Measurements from ENCODE around the gene SKA2. TPM values are rescaled to one million over a fixed set of nuclear protein-coding genes. Genes with fewer than 3 reads are reported as not detected.

Gene SKA2
- total RNA-seq, 1 experiment from 2014 or later = 57.5 TPM

GRCh38 chr17:59126809-59127417 lies 28.1 kb downstream of the SKA2 start:
- Mint-ChIP-seq H3K9me3 (ENCODE audit: unreplicated experiment) (no peaks in the 10 kb centered on the region), H3K27ac (ENCODE audit: low read depth, unreplicated experiment) (peak overlapping the region; percentile 52), H3K27me3 (ENCODE audit: insufficient read depth, unreplicated experiment) (no peaks in the 10 kb centered on the region), H3K4me1 (ENCODE audit: insufficient read depth, unreplicated experiment) (no peaks in the 10 kb centered on the region), H3K4me3 (ENCODE audit: unreplicated experiment) (no peak overlapping the region), H3K36me3 (ENCODE audit: insufficient read depth, unreplicated experiment) (peaks cover 42% of the 10 kb centered on the region)
- no peak for TF ChIP-seq CTCF (IDR thresholded peaks at IDR 0.05; ENCODE audit: unreplicated experiment)
- ChIA-PET CTCF (no interaction called here), POLR2A (no interaction called here)
- intact Hi-C loops (cut with micrococcal nuclease) = no loop called here
- no peak for DNase-seq (ENCODE audit: unreplicated experiment)
- no TSS peak for BruUV-seq (replicated peaks)

- H3K27me3 Mint-ChIP-seq (ENCODE audit: insufficient read depth, unreplicated experiment) = no peaks in the 10 kb centered on the region
- BruUV-seq (replicated peaks) = no TSS peak
- no peak overlapping the region for H3K27ac Mint-ChIP-seq (ENCODE audit: low read depth, unreplicated experiment)
- no peaks in the 10 kb centered on the region for H3K4me1 Mint-ChIP-seq (ENCODE audit: insufficient read depth, unreplicated experiment)
- TF ChIP-seq CTCF (IDR thresholded peaks at IDR 0.05; ENCODE audit: unreplicated experiment) = no peak
- H3K4me3 Mint-ChIP-seq (ENCODE audit: unreplicated experiment) = no peak overlapping the region
- no peak for DNase-seq (ENCODE audit: unreplicated experiment)
- ChIA-PET POLR2A (interaction anchor here (1.2 kb wide), 1 partner anchor 15 kb away, joined by 3 read pairs; no protein-coding TSS in a partner anchor), CTCF (interaction anchor here (0.6 to 0.7 kb wide), 2 partner anchors 56 to 387 kb away, joined by 3 read pairs; no protein-coding TSS in a partner anchor)
- intact Hi-C loops (cut with micrococcal nuclease) = no loop called here
- H3K9me3 Mint-ChIP-seq (ENCODE audit: unreplicated experiment) = no peaks in the 10 kb centered on the region
- peaks cover 49% of the 10 kb centered on the region for H3K36me3 Mint-ChIP-seq (ENCODE audit: insufficient read depth, unreplicated experiment)
These were observed 30.3 kb downstream of the SKA2 start for GRCh38 chr17:59124665-59125064.

GRCh38 chr17:59121901-59122480 lies 33.0 kb downstream of the SKA2 start:
- H3K4me3 Mint-ChIP-seq (ENCODE audit: unreplicated experiment) = no peak overlapping the region
- H3K27ac Mint-ChIP-seq (ENCODE audit: low read depth, unreplicated experiment) = peak overlapping the region; percentile 51
- DNase-seq (ENCODE audit: unreplicated experiment) = no peak
- ChIA-PET CTCF (no interaction called here), POLR2A (no interaction called here)
- intact Hi-C loops (cut with micrococcal nuclease) = no loop called here
- H3K9me3 Mint-ChIP-seq (ENCODE audit: unreplicated experiment) = no peaks in the 10 kb centered on the region
- peaks cover 48% of the 10 kb centered on the region for H3K36me3 Mint-ChIP-seq (ENCODE audit: insufficient read depth, unreplicated experiment)
- TF ChIP-seq CTCF (IDR thresholded peaks at IDR 0.05; ENCODE audit: unreplicated experiment) = no peak
- H3K27me3 Mint-ChIP-seq (ENCODE audit: insufficient read depth, unreplicated experiment) = no peaks in the 10 kb centered on the region
- H3K4me1 Mint-ChIP-seq (ENCODE audit: insufficient read depth, unreplicated experiment) = no peaks in the 10 kb centered on the region
- BruUV-seq (replicated peaks) = no TSS peak

- no peak for TF ChIP-seq CTCF (IDR thresholded peaks at IDR 0.05; ENCODE audit: unreplicated experiment)
- Mint-ChIP-seq H3K27me3 (ENCODE audit: insufficient read depth, unreplicated experiment) (no peaks in the 10 kb centered on the region), H3K27ac (ENCODE audit: low read depth, unreplicated experiment) (no peak overlapping the region), H3K36me3 (ENCODE audit: insufficient read depth, unreplicated experiment) (peaks cover 53% of the 10 kb centered on the region), H3K4me1 (ENCODE audit: insufficient read depth, unreplicated experiment) (no peaks in the 10 kb centered on the region), H3K9me3 (ENCODE audit: unreplicated experiment) (no peaks in the 10 kb centered on the region), H3K4me3 (ENCODE audit: unreplicated experiment) (no peak overlapping the region)
- ChIA-PET CTCF (no interaction called here), POLR2A (interaction anchor here (0.6 kb wide), 1 partner anchor 36 kb away, joined by 3 read pairs; no protein-coding TSS in a partner anchor)
- no TSS peak for BruUV-seq (replicated peaks)
- DNase-seq (ENCODE audit: unreplicated experiment) = no peak
- intact Hi-C loops (cut with micrococcal nuclease) = no loop called here
These were observed 39.5 kb downstream of the SKA2 start for GRCh38 chr17:59115474-59115873.

All from MCF 10A (cell line).